Stimulated activated naive CD4-positive, alpha-beta T cell treated with Interleukin-2 at 50 U/mL for 16 hours (primary cell): Measurements from ENCODE around the gene RUVBL2.

ENCODE experiments used
- DNase-seq: peaks from one replicate; lab custom pipeline; 2025; lab: John Stamatoyannopoulos, UW

RUVBL2 gene

DNA sequence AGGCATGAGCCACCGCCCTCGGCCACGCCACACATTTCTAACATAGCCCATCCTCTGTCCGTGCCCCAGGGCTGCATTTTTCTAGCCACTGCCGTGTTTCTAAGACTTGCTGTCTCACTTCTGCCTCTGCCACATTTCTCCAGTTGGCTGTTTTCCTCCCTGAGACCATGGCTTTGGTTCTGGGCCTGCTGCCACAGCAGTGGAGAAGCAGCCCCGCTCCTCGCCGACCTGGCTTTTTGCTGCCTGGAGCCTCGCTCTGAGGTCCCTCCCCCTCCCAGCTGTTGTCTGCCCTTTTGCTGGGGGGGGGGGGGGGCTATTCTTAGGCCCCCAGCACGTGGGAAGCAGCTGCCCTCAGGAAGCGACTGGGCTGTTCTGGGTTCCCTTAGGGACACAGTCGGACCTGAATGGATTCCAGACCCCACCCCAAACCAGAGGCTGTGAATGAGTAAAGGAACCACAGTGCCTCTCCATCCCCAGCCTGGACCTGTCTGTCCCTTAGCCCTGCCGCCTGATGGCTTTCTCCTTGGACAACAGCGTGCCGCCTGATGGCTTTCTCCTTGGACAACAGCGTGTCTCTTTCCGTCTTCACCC lies 3.9 kb upstream of the RUVBL2 start:
- no peak for DNase-seq

DNA sequence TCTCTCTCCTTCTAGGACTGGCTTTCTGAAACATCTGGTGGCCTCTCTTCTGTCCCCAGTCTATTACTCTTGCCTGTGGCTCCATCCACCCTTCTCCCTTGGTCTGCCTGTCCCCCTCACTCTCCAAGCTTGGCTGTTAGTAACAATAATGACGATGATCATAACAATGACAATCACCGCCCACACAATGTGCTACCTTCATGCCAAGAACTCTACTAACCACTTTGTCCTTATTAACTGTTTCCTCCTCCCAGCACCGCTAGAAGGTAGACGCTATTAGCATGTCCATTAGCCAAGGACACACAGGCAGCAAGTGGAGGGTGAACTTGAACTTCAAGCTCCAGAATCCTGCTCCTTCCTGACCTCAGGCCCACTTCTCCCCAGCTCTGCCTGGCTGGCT lies 3.3 kb upstream of the RUVBL2 start:
- no peak for DNase-seq

DNA sequence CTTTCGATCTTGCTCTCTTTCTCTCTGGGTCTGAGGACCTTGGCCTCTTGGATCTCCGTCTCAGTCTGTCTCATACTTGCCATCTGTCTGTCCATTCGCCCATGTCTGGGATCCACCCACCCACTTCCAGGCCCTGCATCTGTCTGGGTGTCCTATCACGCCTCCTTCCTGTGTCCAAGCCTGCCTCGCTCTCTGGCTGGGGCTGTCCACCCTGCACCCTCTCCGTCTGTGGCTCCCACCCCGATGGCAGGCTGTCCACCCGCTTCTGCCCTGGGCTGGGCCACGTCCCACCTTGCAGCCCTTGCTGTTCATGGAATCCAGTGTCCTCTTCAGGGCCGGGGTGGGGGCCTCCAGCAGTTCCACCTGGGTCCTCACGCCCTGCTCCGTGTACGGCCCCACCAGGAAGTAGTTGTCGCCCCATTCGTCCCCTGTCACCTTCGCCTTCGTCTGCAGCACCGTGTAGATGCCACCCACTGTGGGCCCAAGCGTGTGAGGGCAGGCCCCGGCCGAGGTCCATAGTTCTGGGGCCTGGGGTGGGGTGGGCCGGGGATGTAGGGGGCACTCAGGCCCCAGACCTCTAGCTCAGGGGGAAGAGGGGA lies 2.6 kb upstream of the RUVBL2 start:
- no peak for DNase-seq

DNA sequence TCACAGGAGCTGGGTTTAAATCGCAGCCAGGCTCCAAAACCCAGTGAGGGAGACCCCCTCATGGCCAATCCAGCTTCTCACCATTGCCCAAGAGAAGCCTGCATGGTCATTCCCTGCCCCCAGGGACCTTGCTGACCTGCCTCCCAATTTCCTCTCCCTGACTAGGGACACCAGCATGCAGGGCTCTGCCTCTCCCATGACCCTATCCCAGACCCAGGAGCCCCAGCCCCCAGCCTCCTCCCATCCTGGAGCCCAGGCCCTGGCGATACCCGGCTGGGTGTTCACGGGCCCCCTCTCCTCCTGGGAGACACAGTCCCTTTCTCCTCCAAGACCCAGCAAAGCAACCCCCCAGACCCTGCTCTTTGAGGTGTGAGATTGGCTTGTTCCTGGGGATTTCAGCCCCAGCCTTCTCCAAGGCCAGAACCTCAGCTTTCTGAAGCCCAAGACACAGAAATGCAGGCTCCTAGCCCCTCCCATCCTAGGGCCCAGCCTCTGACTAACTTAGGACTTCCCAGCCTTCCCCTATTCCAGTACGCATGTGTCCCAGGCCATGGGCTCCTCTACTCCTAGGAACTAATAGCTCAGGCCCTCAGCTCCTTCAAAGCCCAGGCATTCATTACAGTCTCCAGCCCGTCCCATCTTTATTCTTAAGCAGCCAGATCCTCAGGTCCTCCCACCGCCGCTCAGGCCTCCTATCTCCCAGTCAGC lies 1.7 kb upstream of the RUVBL2 start:
- no peak for DNase-seq

DNA sequence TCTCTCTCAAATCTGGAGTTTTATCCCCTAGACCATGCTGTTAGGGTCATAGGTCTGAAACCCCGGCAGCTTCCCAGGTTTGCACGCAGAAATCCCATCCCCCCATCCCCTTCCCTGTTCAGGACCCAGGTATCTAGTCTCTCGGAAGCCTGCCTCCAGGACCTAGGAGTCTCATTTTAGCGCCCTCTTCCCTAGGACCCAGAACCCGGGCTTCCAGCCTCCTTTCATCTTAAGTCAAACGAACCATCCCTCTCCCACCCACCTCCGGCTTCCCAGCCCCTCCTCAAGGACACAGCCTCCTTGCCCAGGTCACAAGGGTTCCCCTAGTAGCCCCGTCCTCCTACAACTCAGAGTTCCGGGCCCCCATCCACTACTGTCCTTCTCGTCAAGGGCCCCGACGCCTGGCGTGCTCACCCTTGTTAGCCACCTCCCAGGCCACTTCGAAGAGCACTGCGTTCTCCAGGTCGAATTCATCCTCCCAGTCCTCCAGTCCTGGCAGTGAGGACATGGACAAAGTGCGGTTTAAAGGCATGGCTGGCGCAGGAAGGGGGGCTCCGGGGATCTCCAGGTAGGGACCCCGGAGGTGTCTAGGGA lies 1.0 kb upstream of the RUVBL2 start:
- DNase-seq = no peak

DNA sequence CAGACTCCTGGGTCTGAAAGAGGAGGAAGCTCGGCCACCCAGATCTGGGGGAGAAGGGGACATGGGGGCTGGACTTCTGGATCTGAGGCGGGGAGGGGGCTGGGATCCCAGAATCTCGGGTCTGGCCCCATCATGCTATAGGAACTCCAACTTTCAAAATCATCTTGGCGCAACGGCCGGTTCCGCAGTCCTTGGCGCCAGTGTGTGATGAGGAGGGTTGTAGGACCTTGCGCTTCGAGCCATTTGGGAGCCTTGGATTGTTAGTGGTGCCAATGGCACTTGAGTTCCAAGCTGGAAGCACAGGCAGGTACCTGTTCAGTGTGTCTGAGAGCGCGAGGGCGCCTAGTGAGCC lies 324 bp downstream of the RUVBL2 start:
- no peak for DNase-seq

DNA sequence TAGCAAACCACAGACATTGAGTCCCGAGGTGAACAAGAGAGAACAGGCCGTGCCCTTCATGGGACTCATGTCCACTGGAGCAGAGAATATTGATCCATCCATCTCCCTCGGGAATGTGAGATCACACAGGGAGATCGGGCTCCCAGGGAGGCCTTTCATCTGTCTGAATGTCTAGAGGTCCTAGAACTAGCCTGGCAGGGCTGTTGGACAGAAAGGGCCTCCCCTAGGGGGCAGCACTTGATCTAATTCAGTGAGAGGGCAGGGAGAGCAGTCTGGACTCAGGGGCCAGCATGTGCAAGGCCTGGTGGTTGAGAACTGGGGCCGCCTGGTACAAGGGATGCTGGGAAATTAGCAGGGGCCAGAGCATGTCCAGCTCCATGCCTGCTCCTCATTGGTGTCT lies 4.3 kb downstream of the RUVBL2 start:
- DNase-seq = peak; percentile 29

DNA sequence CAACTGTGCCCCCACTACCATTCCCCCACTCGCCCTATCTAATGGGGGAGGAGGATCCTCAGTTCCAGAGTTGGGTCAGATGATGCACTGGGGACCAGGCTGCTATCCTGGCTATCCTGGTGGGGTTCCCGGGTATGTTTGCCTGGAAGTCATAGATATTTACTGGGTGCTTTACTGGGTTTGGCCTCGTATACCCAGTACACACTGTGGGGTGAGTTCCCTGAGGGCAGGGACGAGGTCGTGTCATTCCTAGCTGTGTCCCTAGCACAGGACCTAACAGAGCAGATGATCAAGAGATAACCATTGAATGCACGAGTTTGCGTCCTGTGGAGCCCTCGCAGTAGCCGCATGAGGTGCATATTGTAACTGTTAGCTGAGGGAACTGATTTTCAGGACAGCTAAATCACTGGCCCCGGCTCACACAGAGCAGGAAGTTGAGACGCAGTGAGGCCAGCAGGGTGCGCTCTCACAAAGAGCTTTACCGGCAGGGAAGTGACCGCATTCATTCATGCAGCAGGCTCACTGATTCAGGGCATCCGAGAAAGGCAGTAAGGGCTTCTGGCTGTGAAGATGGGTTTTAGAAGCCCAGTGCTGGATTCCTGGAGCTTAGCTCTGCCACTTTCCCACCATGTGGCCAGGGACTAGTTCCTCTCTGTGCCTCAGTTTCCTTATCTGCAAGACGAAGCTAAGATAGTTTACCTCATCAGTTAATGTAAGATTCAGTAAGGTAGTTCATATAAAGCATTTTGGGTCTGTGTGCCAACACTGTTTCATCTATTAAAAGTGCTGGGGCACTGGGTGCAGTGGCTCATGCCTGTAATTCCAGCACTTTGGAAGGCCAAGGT lies 6.0 kb downstream of the RUVBL2 start:
- DNase-seq = peak; percentile 58

DNA sequence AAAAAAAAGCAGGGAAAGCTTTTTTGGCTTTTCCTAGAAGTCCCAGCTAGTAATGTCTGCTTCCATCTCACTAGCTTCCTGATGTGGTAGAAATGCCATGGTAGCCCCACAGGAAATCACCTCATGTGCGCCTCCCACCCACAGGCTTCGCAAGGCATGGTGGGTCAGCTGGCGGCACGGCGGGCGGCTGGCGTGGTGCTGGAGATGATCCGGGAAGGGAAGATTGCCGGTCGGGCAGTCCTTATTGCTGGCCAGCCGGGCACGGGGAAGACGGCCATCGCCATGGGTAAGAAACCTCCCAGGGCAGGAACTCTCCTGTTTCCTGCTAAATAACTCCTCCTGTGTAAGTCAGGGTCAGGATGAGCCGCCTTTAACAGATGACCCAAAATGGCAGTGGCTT lies 10.4 kb downstream of the RUVBL2 start:
- no peak for DNase-seq

DNA sequence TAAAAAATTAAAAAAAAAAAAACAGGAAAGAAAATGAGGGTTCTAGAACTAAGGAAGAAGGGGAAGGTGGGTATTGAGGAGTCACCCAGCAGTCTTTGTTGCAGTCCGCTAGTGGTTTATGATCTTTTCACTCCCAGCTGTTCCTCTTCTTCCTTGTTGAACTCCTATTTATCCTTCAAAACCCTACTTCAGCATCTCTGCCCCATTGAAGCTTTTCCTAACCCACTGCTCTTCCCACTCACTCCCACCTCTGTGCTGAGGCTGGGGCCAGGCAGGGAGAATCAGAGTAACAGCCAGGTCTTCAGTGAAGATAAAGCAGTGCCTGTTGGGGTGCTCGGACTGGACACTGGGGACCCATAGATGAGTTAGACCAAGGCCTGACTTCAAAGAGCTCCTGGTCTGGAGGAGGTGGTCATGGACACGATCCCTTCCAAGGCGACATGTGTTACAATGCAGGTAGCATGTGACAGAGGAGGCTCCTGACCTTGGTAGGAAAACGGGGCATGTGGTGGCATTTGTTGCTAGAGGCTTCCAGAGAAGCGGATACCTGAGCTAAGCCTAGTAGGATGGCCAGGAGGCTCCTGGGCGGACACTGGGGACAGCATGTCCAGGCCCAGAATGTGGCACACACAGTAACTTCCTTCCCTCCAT lies 11.4 kb downstream of the RUVBL2 start:
- DNase-seq = no peak

DNA sequence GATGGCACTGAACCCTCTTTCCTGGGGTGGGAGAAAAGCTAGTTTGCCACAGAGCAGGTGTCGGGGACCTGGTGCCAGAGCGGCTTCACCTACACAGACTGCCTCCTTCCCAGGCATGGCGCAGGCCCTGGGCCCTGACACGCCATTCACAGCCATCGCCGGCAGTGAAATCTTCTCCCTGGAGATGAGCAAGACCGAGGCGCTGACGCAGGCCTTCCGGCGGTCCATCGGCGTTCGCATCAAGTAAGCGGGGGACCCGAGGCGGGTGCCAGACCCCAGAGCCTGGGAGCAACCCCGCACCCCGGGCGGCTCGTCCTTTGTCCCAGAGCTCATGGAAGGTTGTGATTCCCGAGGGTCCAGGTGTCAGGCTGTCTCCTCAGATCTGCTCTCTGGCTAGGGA lies 13.2 kb downstream of the RUVBL2 start:
- no peak for DNase-seq

DNA sequence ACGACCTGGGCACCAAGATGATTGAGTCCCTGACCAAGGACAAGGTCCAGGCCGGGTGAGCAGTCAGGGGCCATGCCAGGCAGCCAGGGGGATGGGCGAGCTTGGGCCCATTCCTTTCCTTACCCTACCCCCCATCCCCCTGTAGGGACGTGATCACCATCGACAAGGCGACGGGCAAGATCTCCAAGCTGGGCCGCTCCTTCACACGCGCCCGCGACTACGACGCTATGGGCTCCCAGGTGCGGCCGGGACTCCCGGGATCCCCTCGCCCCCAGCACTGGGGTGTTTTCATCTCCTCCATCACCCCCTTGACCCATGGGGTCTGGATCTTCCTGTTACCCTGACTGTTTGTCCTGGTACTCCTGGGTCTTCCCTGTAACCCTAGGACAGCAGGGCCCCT lies 16.1 kb downstream of the RUVBL2 start:
- DNase-seq = no peak

DNA sequence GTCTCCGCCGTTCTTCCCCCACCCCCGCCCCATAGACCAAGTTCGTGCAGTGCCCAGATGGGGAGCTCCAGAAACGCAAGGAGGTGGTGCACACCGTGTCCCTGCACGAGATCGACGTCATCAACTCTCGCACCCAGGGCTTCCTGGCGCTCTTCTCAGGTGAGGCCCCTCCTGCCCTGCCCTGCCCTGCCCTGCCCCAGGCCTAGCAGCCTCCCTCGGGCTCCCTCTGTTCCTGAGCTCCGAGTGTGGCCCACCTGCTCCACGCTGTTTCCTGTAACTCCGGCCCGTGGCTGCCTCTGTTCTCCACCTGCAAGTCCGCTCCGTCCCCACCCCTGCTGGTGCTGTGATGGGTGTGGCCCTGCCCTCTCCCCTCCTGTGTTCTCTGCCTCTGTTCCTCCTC lies 16.8 kb downstream of the RUVBL2 start:
- no peak for DNase-seq

DNA sequence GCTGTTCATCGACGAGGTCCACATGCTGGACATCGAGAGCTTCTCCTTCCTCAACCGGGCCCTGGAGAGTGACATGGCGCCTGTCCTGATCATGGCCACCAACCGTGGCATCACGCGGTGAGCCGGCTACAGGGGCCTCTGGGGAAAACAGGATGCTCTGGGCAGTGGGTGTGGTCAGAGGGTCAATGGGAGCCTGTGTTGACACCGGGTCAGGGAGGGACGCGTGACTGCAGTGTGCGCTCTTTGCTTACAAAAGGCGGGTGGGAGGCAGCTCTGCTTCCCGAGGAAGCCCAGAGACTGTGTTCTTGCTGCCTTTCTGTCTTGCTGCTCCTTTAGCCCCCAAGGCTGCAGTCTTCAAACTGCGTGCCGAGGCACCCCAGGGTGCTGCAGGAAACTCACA lies 17.5 kb downstream of the RUVBL2 start:
- DNase-seq = no peak

DNA sequence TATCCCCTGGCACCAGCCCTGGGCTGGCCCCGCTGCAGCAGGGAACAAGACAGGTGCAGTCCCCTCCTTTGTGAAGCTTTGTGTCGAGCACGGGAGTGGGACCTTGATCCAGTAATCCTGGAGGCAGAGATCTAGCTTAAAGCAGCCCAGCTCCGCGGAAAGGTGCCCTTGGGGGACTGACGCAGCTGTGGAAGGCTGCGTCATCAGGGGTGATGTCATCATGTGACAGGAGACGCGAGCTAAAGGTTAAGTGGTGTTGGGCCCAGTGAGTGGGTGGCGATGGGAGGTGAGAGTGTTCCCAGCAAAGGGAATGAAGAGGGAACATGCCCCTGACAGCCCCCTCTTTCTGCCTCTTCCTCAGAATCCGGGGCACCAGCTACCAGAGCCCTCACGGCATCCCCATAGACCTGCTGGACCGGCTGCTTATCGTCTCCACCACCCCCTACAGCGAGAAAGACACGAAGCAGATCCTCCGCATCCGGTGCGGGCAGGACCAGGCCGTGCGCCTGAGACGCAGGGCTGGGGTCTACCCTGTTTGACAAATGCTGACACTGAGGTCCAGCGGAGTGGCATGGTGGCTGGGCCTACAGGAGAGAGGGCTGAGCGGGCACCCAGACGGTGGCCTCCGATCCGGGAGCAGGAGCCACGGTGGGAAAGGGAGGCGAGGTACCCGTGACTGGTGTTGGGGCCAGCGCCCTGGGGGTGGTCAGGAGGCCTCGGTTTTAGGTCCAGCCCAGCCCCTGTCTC lies 20.6 kb downstream of the RUVBL2 start:
- no peak for DNase-seq

DNA sequence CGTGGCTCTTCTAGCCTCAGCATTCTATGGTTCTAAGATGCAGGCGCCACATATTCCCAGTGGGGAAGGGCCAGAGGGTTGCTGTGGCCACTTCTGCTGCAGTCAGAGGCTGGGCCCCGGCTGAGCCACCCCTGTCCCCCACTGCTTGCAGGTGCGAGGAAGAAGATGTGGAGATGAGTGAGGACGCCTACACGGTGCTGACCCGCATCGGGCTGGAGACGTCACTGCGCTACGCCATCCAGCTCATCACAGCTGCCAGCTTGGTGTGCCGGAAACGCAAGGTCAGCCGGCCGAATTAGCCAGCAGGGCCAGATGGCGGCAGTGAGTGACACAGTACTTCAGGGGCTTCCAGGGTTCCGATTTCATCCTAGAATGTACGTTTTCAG lies 21.2 kb downstream of the RUVBL2 start:
- DNase-seq = no peak

DNA sequence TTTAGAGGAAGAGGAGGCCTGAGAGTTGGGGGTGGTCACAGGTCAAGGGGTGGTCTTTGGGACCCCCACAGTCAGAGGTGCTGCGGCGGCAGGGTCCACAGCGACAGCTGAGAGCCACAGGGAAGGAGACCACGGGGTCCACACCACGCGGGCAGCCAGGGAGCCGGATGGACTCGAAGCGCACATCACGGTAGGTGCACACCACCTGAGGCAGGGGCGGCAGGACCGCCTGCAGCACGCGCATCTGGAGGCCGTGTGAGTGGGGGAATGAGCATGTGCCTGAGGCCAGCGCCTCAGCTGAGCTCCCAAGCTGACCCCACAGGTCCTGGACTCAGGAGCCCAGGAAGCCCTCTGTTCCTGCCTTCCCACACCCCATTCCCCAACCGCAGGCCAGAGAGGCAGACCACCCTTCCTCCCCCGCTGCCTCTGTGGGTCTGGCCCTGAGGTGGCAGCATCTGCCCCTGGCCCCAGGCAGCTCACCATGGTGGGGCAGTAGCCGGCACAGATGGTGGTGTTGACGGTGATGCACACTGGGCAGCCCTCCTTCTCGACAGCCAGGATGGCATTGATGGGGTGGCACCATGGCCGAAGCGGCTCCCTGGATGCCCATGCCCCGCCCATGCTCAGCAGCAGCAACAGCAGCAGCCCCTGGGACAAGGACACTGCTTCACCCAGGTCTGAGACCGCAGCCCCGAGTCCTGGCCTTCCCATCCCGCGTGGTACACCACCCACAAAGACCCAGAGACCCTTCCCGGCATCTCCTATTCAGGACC lies 22.6 kb downstream of the RUVBL2 start:
- DNase-seq = no peak

DNA sequence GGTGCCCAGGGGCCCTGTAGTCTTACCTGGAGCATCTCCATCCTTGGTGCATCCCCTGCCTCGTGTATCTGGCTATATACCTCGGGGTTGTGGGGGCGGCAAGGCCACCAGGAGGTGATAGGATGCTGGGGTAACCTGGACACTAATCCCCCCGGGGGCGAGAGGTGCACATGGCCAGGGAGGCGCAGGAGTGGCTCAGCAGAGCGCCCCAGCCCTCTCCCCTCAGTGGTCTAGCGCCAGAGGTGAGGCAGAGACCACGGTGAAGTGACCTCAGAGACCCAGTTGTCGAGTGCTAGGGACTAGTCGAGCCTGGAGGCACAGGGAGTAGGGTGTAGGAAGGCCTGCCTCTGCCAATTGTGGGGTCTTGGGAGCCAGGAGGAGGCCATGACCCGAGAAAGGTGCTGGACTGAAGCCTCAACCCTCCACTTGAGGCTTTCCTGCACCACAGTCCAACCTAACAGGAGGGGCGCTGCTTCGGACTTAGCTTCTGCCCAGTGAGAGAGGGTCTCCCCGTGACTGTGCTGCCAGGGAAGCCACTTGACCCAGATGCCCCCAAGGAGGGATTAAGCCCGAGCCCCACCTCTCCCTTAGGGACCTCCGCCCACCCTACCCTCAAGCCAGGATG lies 23.5 kb downstream of the RUVBL2 start, which contains the start of gene LHB:
TSS of gene LHB (minus strand) at position 51 of the 625 bp plus-strand sequence. CDS start at position 41, 10 bp downstream.
- no peak for DNase-seq

DNA sequence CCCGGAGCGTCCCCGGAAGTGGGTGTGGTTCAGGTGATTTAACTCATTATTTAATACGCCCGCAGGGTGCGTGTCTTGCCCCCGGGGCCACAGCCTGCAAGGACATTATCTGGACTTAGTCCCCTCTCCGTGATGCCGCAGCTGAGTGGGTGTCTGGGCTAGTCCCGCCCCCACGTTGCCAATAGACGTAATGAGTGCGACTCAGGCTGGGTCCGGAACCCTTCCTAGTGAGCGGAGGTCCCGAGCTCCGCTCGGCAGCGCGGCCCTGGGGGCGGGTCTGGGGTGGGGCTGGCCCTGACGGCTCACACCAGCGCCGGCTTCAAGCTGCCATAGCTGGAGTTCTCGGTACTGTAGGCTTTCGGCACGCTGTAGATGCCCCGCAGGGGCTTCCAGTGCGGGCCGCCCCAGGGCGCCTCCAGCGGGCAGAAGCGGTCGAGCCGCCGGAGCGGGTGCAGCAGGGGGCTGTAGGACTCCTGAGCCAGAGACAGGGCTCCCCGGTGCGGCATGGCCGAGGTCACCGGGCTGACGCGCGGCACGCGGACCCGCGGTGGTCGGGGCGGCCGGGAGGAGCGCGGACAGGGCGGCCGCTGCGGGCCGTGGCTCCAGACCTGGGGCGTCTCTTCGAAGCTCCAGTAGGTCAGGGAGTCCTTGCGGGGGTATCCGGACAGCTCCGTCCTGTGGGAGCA lies 24.1 kb downstream of the RUVBL2 start:
- DNase-seq = peak; percentile 43
